ENCODE data around the gene NTHL1. TPM values are rescaled to one million over a fixed set of nuclear protein-coding genes. Genes with fewer than 3 reads are reported as not detected.

Gene NTHL1
- total RNA-seq, 1 experiment from 2014 or later, result 52.0 TPM

DNA sequence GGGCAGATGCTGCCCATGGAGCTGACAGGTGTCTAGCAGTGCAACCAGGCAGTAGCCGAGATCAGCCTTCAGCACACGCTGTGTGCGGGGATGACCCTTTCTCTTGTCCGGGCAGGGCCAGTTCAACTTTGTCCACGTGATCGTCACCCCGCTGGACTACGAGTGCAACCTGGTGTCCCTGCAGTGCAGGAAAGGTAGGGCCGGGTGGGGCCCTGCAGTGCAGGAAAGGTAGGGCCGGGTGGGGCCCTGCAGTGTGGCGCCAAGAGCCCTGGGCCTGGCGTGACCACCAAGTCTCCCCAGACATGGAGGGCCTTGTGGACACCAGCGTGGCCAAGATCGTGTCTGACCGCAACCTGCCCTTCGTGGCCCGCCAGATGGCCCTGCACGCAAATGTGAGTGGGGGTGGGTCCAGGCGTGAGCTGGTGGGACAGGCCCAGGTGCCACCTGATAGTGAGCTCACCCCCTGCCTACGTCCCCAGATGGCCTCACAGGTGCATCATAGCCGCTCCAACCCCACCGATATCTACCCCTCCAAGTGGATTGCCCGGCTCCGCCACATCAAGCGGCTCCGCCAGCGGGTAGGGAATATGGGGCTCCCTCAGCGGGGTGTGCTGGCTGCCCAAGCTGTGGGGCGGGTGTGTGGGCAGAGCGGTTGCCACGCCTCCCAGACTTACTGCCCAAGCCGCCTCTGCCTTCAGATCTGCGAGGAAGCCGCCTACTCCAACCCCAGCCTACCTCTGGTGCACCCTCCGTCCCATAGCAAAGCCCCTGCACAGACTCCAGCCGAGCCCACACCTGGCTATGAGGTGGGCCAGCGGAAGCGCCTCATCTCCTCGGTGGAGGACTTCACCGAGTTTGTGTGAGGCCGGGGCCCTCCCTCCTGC, 40.4 kb upstream of the NTHL1 start:
- H3K14ac ChIP-seq (ENCODE audit: insufficient read depth, low read length), result no peak overlapping the region
- DNase-seq, result no peak
- H3K27ac ChIP-seq (ENCODE audit: insufficient read length, low read depth, low read length), result no peak overlapping the region
- Mint-ChIP-seq H3K4me1 (no peaks in the 10 kb centered on the region), H3K27me3 (ENCODE audit: low read depth) (no peaks in the 10 kb centered on the region), H3K27ac (no peak overlapping the region), H3K4me3 (no peak overlapping the region), H3K9me3 (no peaks in the 10 kb centered on the region), H3K36me3 (ENCODE audit: insufficient read depth in 1 of 3, low read depth in 3 of 3) (peaks cover 0 to 20% (median 18%) of the 10 kb centered on the region in 3 experiments; a peak in 6 of 7 replicates)
- H3T11ph ChIP-seq (ENCODE audit: low read length), result no peak overlapping the region
- no peak overlapping the region for H2BK15ac ChIP-seq (ENCODE audit: low read depth, low read length)
- no peak overlapping the region for H4K8ac ChIP-seq (replicated peaks; ENCODE audit: insufficient read length, low read depth, low read length)
- H3K18ac ChIP-seq (ENCODE audit: insufficient read length, low read depth, low read length), result no peak overlapping the region
- no peaks in the 10 kb centered on the region for H3K23me2 ChIP-seq (ENCODE audit: insufficient read length, low read depth, low read length, poor library complexity, severe bottlenecking)
- H2BK120ac ChIP-seq (ENCODE audit: low read depth, low read length, poor library complexity, severe bottlenecking), result no peak overlapping the region
- no peak overlapping the region for H2AK5ac ChIP-seq (ENCODE audit: insufficient read length, low read length)
- H3K9me3 ChIP-seq (ENCODE audit: control insufficient read depth, low read depth, low read length), result no peaks in the 10 kb centered on the region
- H3K23ac ChIP-seq (ENCODE audit: insufficient read length, low read depth, low read length), result no peak overlapping the region
- H4K91ac ChIP-seq (ENCODE audit: insufficient read length, low read depth, low read length), result no peak overlapping the region
- H3K56ac ChIP-seq (ENCODE audit: insufficient read length, low read depth, low read length), result no peak overlapping the region
- H2BK5ac ChIP-seq (ENCODE audit: insufficient read length, low read length), result no peak overlapping the region
- no CpG with 5 or more reads among the region's 41 CpGs for WGBS (ENCODE audit: extremely low coverage, insufficient read length, low lambda C conversion rate)
- H3K4ac ChIP-seq (ENCODE audit: low read depth, low read length), result no peak overlapping the region
- H2BK20ac ChIP-seq (ENCODE audit: low read depth, low read length, poor library complexity, severe bottlenecking), result no peak overlapping the region
- no peak overlapping the region for H2AFZ ChIP-seq (ENCODE audit: low read length)
- no peak overlapping the region for H2BK12ac ChIP-seq (ENCODE audit: insufficient read length, low read depth, low read length)
- H3K27me3 ChIP-seq (ENCODE audit: insufficient read depth, low read length), result no peaks in the 10 kb centered on the region
- no peaks in the 10 kb centered on the region for H3K79me2 ChIP-seq (ENCODE audit: insufficient read depth, low read length)
- no peaks in the 10 kb centered on the region for H3K79me1 ChIP-seq (ENCODE audit: insufficient read depth, low read depth, low read length, poor library complexity, severe bottlenecking)
- no peak overlapping the region for H4K5ac ChIP-seq (ENCODE audit: insufficient read length, low read depth, low read length)
- TF ChIP-seq, protein P1, sequence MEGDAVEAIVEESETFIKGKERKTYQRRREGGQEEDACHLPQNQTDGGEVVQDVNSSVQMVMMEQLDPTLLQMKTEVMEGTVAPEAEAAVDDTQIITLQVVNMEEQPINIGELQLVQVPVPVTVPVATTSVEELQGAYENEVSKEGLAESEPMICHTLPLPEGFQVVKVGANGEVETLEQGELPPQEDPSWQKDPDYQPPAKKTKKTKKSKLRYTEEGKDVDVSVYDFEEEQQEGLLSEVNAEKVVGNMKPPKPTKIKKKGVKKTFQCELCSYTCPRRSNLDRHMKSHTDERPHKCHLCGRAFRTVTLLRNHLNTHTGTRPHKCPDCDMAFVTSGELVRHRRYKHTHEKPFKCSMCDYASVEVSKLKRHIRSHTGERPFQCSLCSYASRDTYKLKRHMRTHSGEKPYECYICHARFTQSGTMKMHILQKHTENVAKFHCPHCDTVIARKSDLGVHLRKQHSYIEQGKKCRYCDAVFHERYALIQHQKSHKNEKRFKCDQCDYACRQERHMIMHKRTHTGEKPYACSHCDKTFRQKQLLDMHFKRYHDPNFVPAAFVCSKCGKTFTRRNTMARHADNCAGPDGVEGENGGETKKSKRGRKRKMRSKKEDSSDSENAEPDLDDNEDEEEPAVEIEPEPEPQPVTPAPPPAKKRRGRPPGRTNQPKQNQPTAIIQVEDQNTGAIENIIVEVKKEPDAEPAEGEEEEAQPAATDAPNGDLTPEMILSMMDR (conservative IDR thresholded peaks at IDR 0.05), result no peak
- no peak overlapping the region for H3K9ac ChIP-seq (ENCODE audit: extremely low read depth, insufficient read length, low read length)
- no peaks in the 10 kb centered on the region for H3K4me1 ChIP-seq (ENCODE audit: insufficient read depth, low read length)
- no peak overlapping the region for H3K4me2 ChIP-seq (ENCODE audit: insufficient read depth, insufficient read length, low read length)
- H4K20me1 ChIP-seq (ENCODE audit: control insufficient read depth, insufficient read depth, insufficient read length), result no peaks in the 10 kb centered on the region
